ENCODE measurements around the gene SPON1.

SPON1 gene

GRCh38 chr11:14299921-14300320, 337.4 kb downstream of the SPON1 start:
- DNase-seq, result no peak

- DNase-seq, result no peak
These were observed 338.3 kb downstream of the SPON1 start for GRCh38 chr11:14300661-14301304.

GRCh38 chr11:14304601-14305000, 342.1 kb downstream of the SPON1 start:
- no peak for DNase-seq

GRCh38 chr11:14305649-14306048, 343.1 kb downstream of the SPON1 start:
- DNase-seq, result no peak

GRCh38 chr11:14306481-14306880, 344.0 kb downstream of the SPON1 start:
- no peak for DNase-seq

GRCh38 chr11:14308114-14308896, 345.8 kb downstream of the SPON1 start:
- DNase-seq, result no peak

- DNase-seq, result no peak
These were observed 346.4 kb downstream of the SPON1 start for GRCh38 chr11:14308897-14309387.

GRCh38 chr11:14309425-14310192, 347.1 kb downstream of the SPON1 start:
- no peak for DNase-seq

GRCh38 chr11:14310679-14311078, 348.2 kb downstream of the SPON1 start:
- DNase-seq, result no peak

- no peak for DNase-seq
These were observed 350.4 kb downstream of the SPON1 start for GRCh38 chr11:14312736-14313438.

GRCh38 chr11:14314127-14314526, 351.6 kb downstream of the SPON1 start:
- DNase-seq, result no peak

- no peak for DNase-seq
These were observed 352.6 kb downstream of the SPON1 start for GRCh38 chr11:14315130-14315529.
